Fibroblast of mammary gland (primary cell): ENCODE measurements around the gene PKD1L1.

Experiments
- DNase-seq: peaks from one replicate; pipeline ENCODE4 v3.0.0-alpha.2; 2010; ENCODE audit warnings: low read depth
- H3K4me3 ChIP-seq: 2 replicates; pipeline ENCODE4 v1.5.1; 2011; ENCODE audit warnings: low read depth, mild to moderate bottlenecking, low read length, moderate library complexity; ENCODE audit not compliant: control insufficient read depth
- CTCF ChIP-seq: conservative IDR thresholded peaks from 2 replicates; pipeline ENCODE4 v1.5.1; 2011; ENCODE audit warnings: low read depth, low read length, inconsistent platforms; ENCODE audit not compliant: control insufficient read depth, insufficient read depth

PKD1L1 gene

DNA sequence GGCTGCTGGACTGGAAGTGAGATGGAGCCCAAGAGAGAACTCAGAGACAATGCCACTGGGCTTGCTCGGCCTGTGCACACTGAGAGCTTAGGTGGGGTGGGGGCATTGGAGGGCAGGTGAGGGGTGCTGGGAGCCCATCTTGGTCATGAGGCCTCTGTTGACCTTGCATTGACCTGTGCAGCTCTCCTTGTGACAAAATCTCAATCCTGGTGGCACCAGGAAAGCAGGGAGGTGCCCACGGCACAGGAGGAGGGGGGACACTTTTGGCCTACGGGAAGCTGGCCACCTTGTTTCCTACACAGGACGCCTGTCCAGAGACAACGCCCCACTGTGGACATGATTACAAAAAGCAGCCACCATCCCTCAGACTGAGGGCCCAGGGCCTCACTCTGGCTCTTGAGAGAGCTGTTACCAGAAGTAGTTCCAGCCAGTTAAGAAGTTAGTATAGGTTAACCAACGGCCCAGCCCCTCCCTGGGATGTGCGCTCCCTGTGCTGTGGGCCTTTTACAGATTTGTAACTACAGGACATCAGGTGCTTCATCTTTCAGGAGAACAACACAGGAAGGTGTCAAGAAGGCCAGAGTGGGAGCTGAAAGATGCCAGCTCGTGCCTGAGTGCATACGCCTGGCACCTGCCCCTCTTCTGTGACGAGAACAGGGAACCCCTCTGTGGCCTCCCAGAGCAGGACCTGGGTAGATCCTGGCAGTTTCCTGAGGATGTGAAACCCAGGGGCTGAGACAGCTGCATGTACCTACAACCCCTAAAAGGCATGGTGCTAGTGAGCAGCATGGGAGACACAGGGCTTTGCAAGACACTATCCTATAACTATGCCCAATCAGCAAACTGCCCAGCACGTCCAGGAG is 10.3 kb downstream of the PKD1L1 start:
- TF ChIP-seq CTCF = no peak
- DNase-seq = no peak
- no peak overlapping the region for H3K4me3 ChIP-seq

DNA sequence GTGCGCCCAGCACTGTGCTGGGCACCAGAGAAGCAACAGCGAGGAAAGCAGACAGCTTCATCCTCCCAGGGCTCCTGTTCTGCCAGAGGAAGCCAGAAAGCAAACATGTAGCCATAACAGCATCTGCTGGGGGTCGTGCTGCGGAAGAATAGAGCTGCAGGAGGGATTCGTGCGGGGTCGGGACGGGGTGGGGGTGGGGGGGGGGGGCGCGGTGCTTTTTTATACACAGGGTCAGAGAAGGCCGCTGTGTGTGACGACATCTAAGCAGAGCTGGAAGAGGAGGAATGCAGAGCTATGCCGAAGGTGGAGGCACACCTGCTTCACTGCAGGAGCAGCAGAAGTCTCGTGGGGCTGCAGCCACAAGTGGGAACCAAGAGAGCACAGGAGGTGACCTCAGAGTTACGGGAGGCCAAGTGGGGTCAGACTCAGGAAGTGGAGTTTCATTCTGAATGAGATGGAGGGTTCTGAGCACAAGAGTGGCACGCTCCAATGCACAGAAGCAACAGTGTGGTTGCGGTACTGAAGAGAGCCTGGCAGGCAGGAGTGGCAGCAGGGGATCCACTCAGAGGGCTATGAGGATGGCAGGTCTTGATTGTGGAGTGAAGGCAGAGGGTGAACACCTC is 11.1 kb downstream of the PKD1L1 start:
- no peak overlapping the region for H3K4me3 ChIP-seq
- no peak for DNase-seq
- TF ChIP-seq CTCF = no peak

GRCh38 chr7:47936323-47936722 is 11.9 kb downstream of the PKD1L1 start:
- H3K4me3 ChIP-seq = no peak overlapping the region
- TF ChIP-seq CTCF = no peak
- DNase-seq = no peak

- no peak overlapping the region for H3K4me3 ChIP-seq
- no peak for DNase-seq
- TF ChIP-seq CTCF = no peak
Observed at GRCh38 chr7:47935336-47935735, 12.9 kb downstream of the PKD1L1 start.

DNA sequence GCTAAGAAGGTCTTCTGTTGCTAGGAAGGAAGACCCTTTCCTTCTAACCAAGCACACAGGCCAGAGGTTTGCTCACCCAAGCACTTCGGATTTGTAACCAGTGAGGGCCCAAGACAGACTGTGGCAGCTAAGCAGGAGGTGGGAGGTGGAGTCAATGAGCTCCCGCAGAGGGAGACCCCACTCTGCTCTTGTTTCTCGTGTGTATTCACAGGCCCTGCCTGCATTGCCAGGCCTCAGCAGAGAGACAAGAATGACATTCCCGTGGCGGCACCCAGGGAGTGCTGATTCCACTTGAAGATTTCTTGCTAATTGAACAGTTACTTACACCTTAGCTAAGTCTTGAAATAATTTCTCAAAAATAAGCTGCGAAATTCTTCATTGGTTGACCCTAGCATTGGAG is 13.4 kb downstream of the PKD1L1 start:
- no peak overlapping the region for H3K4me3 ChIP-seq
- no peak for TF ChIP-seq CTCF
- DNase-seq = no peak

GRCh38 chr7:47933215-47933614 is 15.1 kb downstream of the PKD1L1 start:
- no peak overlapping the region for H3K4me3 ChIP-seq
- TF ChIP-seq CTCF = no peak
- DNase-seq = no peak
